HCT116 (cell line): ENCODE measurements around the gene NFS1. TPM values are rescaled to one million over a fixed set of nuclear protein-coding genes. Genes with fewer than 3 reads are reported as not detected.

Experiments used
- ATAC-seq: fragments of 200-7000 bp; cut with Tn5 transposase; 2 replicates; pipeline ENCODE4 v1.9.1; 2020; ENCODE audit warnings: mild to moderate bottlenecking, moderate library complexity
- BruUV-seq: library from RNA; stranded (reverse); fragments of 400-500 nt; replicated peaks from 2 replicates; lab custom pipeline; 2021; lab: Mats Ljungman, UMichigan
- CTCF ChIA-PET: fragments of 300-600 bp; sonication (Branson Sonifier 250); formaldehyde crosslinking; loops from one replicate; lab custom pipeline; 2021; ENCODE audit warnings: antibody characterized with exemption; lab: Charles Lee
- POLR2A ChIA-PET: fragments of 300-600, 350-600 bp; sonication (Branson Sonifier 250); formaldehyde crosslinking; loops from one replicate; lab custom pipeline; 2021; ENCODE audit warnings: antibody characterized with exemption; lab: Charles Lee
- RAD21 ChIA-PET, 2 experiments: fragments of 300-600 bp; sonication (Branson Sonifier 250); formaldehyde crosslinking; loops; one replicate each; lab custom pipeline; 2023; ENCODE audit warnings: low total read pairs in 2 of 2; ENCODE audit not compliant: uncharacterized antibody in 2 of 2, unreplicated experiment in 2 of 2, low non-redundant PET in 1 of 2; lab: Charles Lee
- DNase-seq: peaks from one replicate; pipeline ENCODE4 v3.0.0-alpha.2; 2010; ENCODE audit warnings: low read depth, low spot score
- H2AFZ ChIP-seq: fragments of 200-600 bp; shearing (Covaris generic), sonication (generic); 2 replicates; pipeline ENCODE4 v1.6.1; 2017; ENCODE audit warnings: low read depth, mixed run types, mixed read lengths, antibody characterized with exemption, low read length; ENCODE audit not compliant: poor library complexity, severe bottlenecking
- H3K27ac ChIP-seq: 2 replicates; pipeline ENCODE4 v1.5.1; 2012; ENCODE audit warnings: low read depth, low read length
- H3K27me3 ChIP-seq: fragments of 200-600 bp; sonication (generic); 2 replicates; pipeline ENCODE4 v1.6.1; 2016; ENCODE audit warnings: mixed run types, low read length, mixed read lengths; ENCODE audit not compliant: insufficient read depth
- H3K36me3 ChIP-seq, 2 experiments: fragments of 200-500 bp in 1 of 2; fragments of 200-600 bp in 1 of 2; sonication (Bioruptor generic) in 1 of 2; sonication (generic) in 1 of 2; 2 replicates each; pipeline versions ENCODE4 v1.5.1 to v1.6.1; 2014 to 2016; ENCODE audit warnings: low read length in 2 of 2, inconsistent platforms in 1 of 2, mixed read lengths in 1 of 2, mixed run types in 1 of 2; ENCODE audit not compliant: insufficient read depth in 2 of 2, control insufficient read depth in 1 of 2
- H3K4me1 ChIP-seq, 2 experiments: fragments of 200-600 bp in 1 of 2; sonication (generic) in 1 of 2; 2 replicates each; pipeline versions ENCODE4 v1.5.1 to v1.6.1; 2012 to 2017; ENCODE audit warnings: low read length in 2 of 2, inconsistent platforms in 1 of 2, mild to moderate bottlenecking in 1 of 2, mixed read lengths in 1 of 2, mixed run types in 1 of 2, moderate library complexity in 1 of 2; ENCODE audit not compliant: insufficient read depth in 2 of 2, control insufficient read depth in 1 of 2
- H3K4me2 ChIP-seq: fragments of 200-600 bp; sonication (generic); 2 replicates; pipeline ENCODE4 v1.6.1; 2017; ENCODE audit warnings: mixed run types, low read length, mixed read lengths
- H3K4me3 ChIP-seq, 2 experiments: fragments of 200-600 bp in 1 of 2; sonication (generic) in 1 of 2; replicated peaks in 1 of 2; 2 replicates each; pipeline ENCODE4 v1.5.1; 2011 to 2016; ENCODE audit warnings: low read length in 2 of 2, control low read depth in 1 of 2, low read depth in 1 of 2, mild to moderate bottlenecking in 1 of 2, mixed read lengths in 1 of 2, mixed run types in 1 of 2
- H3K79me2 ChIP-seq: fragments of 200-600 bp; sonication (generic); 2 replicates; pipeline ENCODE4 v1.6.1; 2017; ENCODE audit warnings: mild to moderate bottlenecking, mixed run types, low read length, moderate library complexity, mixed read lengths; ENCODE audit not compliant: insufficient read depth
- H3K9ac ChIP-seq: fragments of 200-600 bp; sonication (generic); 2 replicates; pipeline ENCODE4 v1.6.1; 2016; ENCODE audit warnings: low read length, mixed read lengths
- H3K9me2 ChIP-seq: fragments of 200-600 bp; sonication (generic), shearing (Covaris generic); 2 replicates; pipeline ENCODE4 v1.6.1; 2017; ENCODE audit warnings: mixed run types, mild to moderate bottlenecking, moderate library complexity; ENCODE audit not compliant: insufficient read depth
- H3K9me3 ChIP-seq, 2 experiments: fragments of 200-500 bp in 1 of 2; fragments of 200-600 bp in 1 of 2; sonication (Bioruptor generic) in 1 of 2; sonication (generic) in 1 of 2; 2 replicates each; pipeline ENCODE4 v1.6.1; 2014 to 2017; ENCODE audit warnings: low read length in 2 of 2, mixed read lengths in 2 of 2, inconsistent platforms in 1 of 2, low read depth in 1 of 2, mild to moderate bottlenecking in 1 of 2, mixed run types in 1 of 2, moderate library complexity in 1 of 2; ENCODE audit not compliant: control insufficient read depth in 1 of 2, insufficient read depth in 1 of 2
- H4K20me1 ChIP-seq: fragments of 200-600 bp; sonication (generic), shearing (Covaris generic); 2 replicates; pipeline ENCODE4 v1.6.1; 2017; ENCODE audit warnings: mixed run types, mild to moderate bottlenecking, moderate library complexity; ENCODE audit not compliant: insufficient read depth
- CBX3 ChIP-seq: IDR thresholded peaks from 2 replicates; pipeline ENCODE4 v1.6.1; 2012; ENCODE audit warnings: low read depth
- EGR1 ChIP-seq: IDR thresholded peaks from 2 replicates; pipeline ENCODE4 v1.6.1; 2012; ENCODE audit warnings: low read depth
- ELF1 ChIP-seq: IDR thresholded peaks from 2 replicates; pipeline ENCODE4 v1.6.1; 2012; ENCODE audit warnings: low read depth, borderline replicate concordance
- EZH2phosphoT487 ChIP-seq: fragments of 200-600 bp; IDR thresholded peaks from 2 replicates; pipeline ENCODE4 v1.6.1; 2018; ENCODE audit warnings: antibody characterized with exemption, borderline replicate concordance
- FOSL1 ChIP-seq: IDR thresholded peaks from 2 replicates; pipeline ENCODE4 v1.6.1; 2012; ENCODE audit warnings: low read depth
- POLR2A ChIP-seq: IDR thresholded peaks from 2 replicates; pipeline ENCODE4 v1.7.0; 2011; ENCODE audit warnings: borderline replicate concordance; ENCODE audit not compliant: insufficient read depth, insufficient read length; ENCODE audit errors: extremely low read depth
- RAD21 ChIP-seq: IDR thresholded peaks from 2 replicates; pipeline ENCODE4 v1.6.1; 2012; ENCODE audit warnings: low read depth, mild to moderate bottlenecking
- SP1 ChIP-seq: IDR thresholded peaks from 2 replicates; pipeline ENCODE4 v1.6.1; 2012; ENCODE audit warnings: low read depth
- ZFX ChIP-seq: fragments of 450-650 bp; IDR thresholded peaks from 2 replicates; pipeline ENCODE4 v1.6.1; 2017
- ZNF274 ChIP-seq: fragments of 200-500 bp; sonication (Bioruptor generic); IDR thresholded peaks from 2 replicates; pipeline ENCODE4 v1.6.1; 2014; ENCODE audit warnings: mild to moderate bottlenecking, low read depth, low read length, inconsistent platforms
- intact Hi-C: fragments of 100-400 bp; cut with micrococcal nuclease; formaldehyde crosslinking; loops from 2 replicates; pipeline ENCODE4 v1.10.0; 2022
- total RNA-seq: library from RNA; stranded (reverse); gene quantifications from one replicate; pipeline ENCODE4 v1.2.1, GENCODE V29; 2021; ENCODE audit not compliant: unreplicated experiment
- TF ChIP-seq, protein P1 (sequence below): IDR thresholded peaks from 2 replicates; pipeline ENCODE4 v1.6.1; 2012
- TF ChIP-seq, protein P2 (sequence below): IDR thresholded peaks from 2 replicates; pipeline ENCODE4 v1.6.1; 2012; ENCODE audit warnings: low read depth

The NFS1 gene
- total RNA-seq, 1 experiment from 2014 or later = 33.9 TPM

- Histone ChIP-seq H3K9me3 (no peaks in the 10 kb centered on the region), H3K27me3 (no peaks in the 10 kb centered on the region), H2AFZ (no peak overlapping the region), H4K20me1 (peaks cover 43% of the 10 kb centered on the region), H3K27ac (no peak overlapping the region), H3K9ac (no peak overlapping the region), H3K9me2 (no peaks in the 10 kb centered on the region), H3K4me1 (peaks cover 0 to 12% of the 10 kb centered on the region in 2 experiments; a peak in 1 of 4 replicates), H3K79me2 (peaks cover 81% of the 10 kb centered on the region), H3K4me3 (no peak overlapping the region), H3K4me2 (no peak overlapping the region), H3K36me3 (peaks cover 55 to 65% of the 10 kb centered on the region in 2 experiments; a peak in 3 of 4 replicates)
- ChIA-PET CTCF (no interaction called here), RAD21 (no interaction called here), POLR2A (no interaction called here)
- no TSS peak for BruUV-seq
- intact Hi-C loops = no loop called here
- DNase-seq (no peak), ATAC-seq (no peak)
- TF ChIP-seq ZNF274 = no peak
Measured at GRCh38 chr20:35704514-35705261, 5.5 kb upstream of the NFS1 start.

GRCh38 chr20:35702824-35703695, 3.9 kb upstream of the NFS1 start:
- Histone ChIP-seq H3K27ac (peak overlapping the region; percentile 5; the same call in 1 of the 2 replicates), H4K20me1 (peaks cover 27% of the 10 kb centered on the region), H3K4me2 (no peak overlapping the region), H3K79me2 (peaks cover 76% of the 10 kb centered on the region), H3K36me3 (peaks cover 43 to 51% of the 10 kb centered on the region in 2 experiments; a peak in 3 of 4 replicates), H3K9ac (no peak overlapping the region), H3K4me1 (peaks cover 4 to 18% of the 10 kb centered on the region in 2 experiments), H3K9me2 (no peaks in the 10 kb centered on the region), H3K27me3 (no peaks in the 10 kb centered on the region), H3K4me3 (no peak overlapping the region), H3K9me3 (no peaks in the 10 kb centered on the region), H2AFZ (no peak overlapping the region)
- DNase-seq (no peak), ATAC-seq (no peak)
- RAD21 ChIA-PET = no interaction called here
- POLR2A ChIA-PET = no interaction called here
- intact Hi-C loops = no loop called here
- no TSS peak for BruUV-seq
- CTCF ChIA-PET = interaction anchor here (0.6 kb wide), 1 partner anchor 31 kb away, joined by 3 read pairs; no protein-coding TSS in a partner anchor
- TF ChIP-seq EZH2phosphoT487 = no peak
- TF ChIP-seq, protein P1, sequence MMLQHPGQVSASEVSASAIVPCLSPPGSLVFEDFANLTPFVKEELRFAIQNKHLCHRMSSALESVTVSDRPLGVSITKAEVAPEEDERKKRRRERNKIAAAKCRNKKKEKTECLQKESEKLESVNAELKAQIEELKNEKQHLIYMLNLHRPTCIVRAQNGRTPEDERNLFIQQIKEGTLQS = no peak
- no peak for TF ChIP-seq ELF1
- no peak for TF ChIP-seq CBX3
- TF ChIP-seq POLR2A = no peak
- TF ChIP-seq ZFX = no peak
- TF ChIP-seq, protein P2, sequence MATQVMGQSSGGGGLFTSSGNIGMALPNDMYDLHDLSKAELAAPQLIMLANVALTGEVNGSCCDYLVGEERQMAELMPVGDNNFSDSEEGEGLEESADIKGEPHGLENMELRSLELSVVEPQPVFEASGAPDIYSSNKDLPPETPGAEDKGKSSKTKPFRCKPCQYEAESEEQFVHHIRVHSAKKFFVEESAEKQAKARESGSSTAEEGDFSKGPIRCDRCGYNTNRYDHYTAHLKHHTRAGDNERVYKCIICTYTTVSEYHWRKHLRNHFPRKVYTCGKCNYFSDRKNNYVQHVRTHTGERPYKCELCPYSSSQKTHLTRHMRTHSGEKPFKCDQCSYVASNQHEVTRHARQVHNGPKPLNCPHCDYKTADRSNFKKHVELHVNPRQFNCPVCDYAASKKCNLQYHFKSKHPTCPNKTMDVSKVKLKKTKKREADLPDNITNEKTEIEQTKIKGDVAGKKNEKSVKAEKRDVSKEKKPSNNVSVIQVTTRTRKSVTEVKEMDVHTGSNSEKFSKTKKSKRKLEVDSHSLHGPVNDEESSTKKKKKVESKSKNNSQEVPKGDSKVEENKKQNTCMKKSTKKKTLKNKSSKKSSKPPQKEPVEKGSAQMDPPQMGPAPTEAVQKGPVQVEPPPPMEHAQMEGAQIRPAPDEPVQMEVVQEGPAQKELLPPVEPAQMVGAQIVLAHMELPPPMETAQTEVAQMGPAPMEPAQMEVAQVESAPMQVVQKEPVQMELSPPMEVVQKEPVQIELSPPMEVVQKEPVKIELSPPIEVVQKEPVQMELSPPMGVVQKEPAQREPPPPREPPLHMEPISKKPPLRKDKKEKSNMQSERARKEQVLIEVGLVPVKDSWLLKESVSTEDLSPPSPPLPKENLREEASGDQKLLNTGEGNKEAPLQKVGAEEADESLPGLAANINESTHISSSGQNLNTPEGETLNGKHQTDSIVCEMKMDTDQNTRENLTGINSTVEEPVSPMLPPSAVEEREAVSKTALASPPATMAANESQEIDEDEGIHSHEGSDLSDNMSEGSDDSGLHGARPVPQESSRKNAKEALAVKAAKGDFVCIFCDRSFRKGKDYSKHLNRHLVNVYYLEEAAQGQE = no peak
- TF ChIP-seq EGR1 = no peak
- TF ChIP-seq SP1 = no peak
- TF ChIP-seq RAD21 = no peak
- no peak for TF ChIP-seq FOSL1
